Measurements from ENCODE around the gene INTS1.

DNA sequence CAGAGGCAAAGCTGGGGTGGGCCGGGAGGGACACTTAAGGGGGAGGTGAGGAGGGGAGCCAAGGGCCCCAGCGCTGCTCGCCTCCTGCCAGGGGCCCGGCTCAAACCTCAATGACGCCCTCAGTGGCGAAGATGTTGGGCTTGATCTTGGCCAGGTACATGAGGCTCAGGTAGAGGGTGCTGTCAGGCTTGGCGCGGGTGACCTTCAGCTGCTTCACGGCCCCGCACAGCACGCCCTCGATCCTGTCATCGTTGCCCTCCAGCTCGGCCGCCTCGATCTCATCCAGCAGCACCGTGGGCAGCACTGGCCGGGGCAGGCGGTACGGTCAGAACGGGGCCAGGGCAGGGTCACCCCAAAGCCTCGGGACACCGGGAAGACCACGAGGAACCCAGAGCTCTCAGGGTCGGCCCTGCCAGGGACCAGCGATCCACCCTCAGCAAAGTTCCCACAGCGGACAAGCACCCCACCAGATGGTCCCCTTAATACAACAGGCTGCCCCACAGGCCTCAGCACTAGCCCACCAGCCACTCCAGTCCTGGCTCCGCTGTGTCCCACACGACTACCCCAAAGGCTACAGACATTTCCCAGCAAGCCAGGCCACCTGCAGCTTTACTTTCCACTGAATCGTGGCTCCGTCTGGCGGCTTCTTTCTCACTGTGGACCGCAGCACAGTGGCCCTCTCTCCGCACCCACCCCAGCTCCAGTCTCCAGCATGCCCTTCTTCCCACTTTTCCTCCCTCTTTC, 4.0 kb downstream of the INTS1 start:
- TF ChIP-seq POLR2A (IDR thresholded peaks at IDR 0.05; ENCODE audit: low read length) (no peak), JUNB (IDR thresholded peaks at IDR 0.05) (no peak), REST (IDR thresholded peaks at IDR 0.05) (no peak)

All from A549 (cell line).